CD4-positive, alpha-beta T cell treated with Interleukin-17A for 1 hour (primary cell): ENCODE results near the gene OAT.
"Not testable (repeated sequence)": the region's sequence is repeated elsewhere in the genome, so short reads cannot be mapped to it uniquely, and the experiment has no call there.

ENCODE experiments used
- DNase-seq: peaks from one replicate; pipeline ENCODE4 v3.0.0-alpha.2; 2020

Gene OAT

GRCh38 chr10:124446830-124447750 is 28.4 kb upstream of the OAT start:
- DNase-seq = no peak

DNA sequence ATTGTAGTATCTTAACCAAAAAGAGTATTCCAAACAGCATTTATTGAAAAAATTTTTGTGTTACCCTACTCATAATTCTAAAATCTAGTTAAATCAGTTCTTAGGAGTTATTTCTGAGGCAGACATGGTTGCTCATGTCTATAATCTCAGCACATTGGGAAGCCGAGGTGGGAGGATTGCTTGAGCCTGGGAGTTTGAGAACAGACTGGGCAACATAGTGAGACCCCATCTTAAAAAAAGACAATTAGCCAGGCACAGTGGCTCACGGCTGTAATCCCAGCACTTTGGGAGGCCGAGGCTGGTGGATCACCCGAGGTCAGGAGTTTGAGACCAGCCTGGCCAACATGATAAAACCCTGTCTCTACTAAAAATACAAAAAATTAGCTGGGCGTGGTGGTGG is 23.0 kb upstream of the OAT start:
- DNase-seq = not testable (repeated sequence)

DNA sequence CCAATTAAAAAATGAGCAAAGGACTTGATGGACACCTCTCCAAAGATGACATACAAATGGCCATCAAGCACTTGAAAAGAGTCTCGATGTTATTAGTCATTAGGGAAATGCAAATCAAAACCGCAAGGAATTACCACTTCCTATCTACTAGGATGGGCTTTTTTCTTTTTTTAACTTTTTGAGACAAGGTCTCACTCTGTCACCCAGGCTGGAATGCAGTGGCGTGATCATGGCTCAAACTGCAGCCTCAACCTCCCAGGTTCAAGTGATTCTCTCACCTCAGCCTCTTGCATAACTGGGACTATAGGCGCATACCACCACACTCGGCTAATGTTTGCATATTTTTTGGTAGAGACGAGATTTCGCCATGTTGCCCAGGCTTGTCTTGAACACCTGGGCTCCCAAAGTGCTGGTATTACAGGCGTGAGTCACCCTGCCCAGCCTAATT is 17.5 kb upstream of the OAT start:
- DNase-seq = no peak

GRCh38 chr10:124435683-124436082 is 17.0 kb upstream of the OAT start:
- not testable (repeated sequence) for DNase-seq

GRCh38 chr10:124433461-124433860 is 14.7 kb upstream of the OAT start:
- no peak for DNase-seq

- no peak for DNase-seq
Observed at GRCh38 chr10:124430077-124430476, 11.4 kb upstream of the OAT start.

GRCh38 chr10:124429576-124429975 is 10.9 kb upstream of the OAT start:
- no peak for DNase-seq

DNA sequence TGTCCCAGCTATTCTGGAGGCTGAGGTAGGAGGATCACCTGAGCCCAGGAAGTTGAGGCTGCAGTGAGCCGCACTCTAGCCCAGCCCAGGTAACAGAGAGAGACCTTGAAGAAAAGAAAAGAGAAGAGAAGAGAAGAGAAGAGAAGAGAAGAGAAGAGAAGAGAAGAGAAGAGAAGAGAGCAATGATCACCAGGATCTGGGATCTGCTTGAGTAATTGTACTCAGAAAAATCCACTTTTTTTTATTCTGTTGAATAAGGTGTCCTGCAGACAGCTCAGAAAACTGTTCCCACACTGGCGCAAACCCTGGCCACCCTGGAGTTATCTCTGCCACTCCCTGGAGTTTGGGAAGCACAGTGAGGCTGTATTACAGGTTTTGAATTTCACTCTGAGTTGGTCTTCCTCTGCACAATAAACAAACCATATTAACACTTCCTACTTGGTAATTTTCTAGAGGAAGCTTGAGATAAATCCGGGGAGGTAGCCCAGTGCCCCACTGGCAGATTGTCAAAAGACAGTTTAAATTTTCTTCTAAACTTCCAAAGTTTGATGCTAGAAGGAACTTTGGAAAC is 9.6 kb upstream of the OAT start:
- DNase-seq = no peak

GRCh38 chr10:124425227-124425962 is 6.7 kb upstream of the OAT start:
- no peak for DNase-seq

GRCh38 chr10:124423813-124424212 is 5.1 kb upstream of the OAT start:
- no peak for DNase-seq

GRCh38 chr10:124422742-124423141 is 4.0 kb upstream of the OAT start:
- no peak for DNase-seq

DNA sequence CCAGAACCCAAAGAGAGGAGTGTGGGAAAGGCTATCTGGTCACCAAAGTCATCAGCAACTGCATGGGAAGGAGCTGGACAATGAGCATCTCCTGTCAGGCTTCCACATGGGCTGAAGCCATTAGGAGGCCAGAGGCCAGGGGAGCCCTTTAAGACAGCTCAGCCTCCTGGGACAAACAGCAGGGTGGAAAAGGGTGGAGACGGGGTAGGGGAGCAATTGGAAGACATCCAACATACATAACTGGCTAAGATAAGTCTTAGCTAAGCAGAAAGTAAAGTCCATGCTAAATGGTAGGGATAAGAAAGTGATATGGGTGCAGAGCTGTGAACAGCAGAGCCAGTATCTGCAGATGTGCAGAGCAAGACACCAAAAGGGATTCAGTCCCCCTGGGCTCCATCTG is 1.5 kb upstream of the OAT start:
- DNase-seq = no peak

DNA sequence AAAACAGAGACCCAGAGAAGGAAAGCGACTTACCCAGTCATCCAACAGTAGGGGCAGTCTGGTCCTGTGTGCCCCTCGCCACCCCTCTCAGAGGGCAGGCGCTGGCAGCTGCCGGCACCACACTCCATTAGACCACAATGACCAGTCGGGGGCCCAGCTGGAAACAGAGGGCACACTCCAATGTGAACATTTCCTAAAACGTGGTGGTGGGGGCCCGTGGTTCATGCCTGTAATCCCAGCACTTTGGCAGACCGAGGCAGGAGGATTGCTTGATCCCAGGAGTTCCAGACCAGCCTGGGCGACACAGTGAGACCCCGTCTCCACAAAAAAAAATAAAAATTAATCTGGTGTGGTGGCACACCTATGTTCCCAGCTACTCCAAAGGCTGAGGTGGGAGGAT is 912 bp upstream of the OAT start:
- DNase-seq = no peak

DNA sequence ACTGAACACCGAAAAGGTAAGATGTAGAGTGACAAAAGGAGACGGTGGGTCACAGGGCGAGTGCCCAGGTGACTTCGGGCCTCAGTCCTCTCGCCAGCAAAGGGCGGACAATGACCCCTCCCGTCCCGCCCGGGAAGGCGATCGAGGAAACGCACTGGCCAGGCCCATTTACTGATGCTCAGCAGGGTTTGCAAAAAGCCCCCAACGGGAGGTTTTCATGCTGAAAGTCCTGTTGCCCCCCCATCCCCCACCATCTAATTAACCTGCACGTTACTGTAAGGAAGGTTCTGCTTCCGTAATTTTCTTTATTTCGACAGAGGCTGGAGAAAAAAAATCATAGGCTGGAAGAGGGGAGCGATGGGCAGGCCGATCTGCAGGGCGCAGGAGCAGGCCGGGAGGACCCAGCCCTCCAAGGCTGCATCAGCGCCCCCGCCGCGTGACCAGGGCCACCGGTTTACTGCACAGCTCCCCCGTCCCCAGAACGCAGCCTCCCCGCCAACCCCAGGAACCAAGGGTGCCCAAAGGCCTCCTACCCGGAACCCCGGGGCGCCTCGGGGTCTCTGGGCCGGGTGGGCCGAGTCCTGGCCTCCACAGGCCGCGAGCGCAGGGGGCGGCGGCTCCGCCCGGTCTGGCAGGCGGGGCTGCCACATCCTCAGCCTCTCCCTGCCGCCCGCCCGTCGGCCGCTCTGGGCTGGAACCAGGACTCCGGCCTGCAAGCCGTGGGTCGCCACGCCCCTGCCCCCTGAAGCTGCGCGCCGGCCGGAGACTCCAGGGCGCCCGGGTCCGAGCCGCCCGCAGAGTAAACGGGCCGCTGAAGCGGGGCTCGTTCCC is 613 bp downstream of the OAT start:
- peak; percentile 41 for DNase-seq

GRCh38 chr10:124416733-124417132 is 2.0 kb downstream of the OAT start:
- no peak for DNase-seq

GRCh38 chr10:124415210-124415609 is 3.5 kb downstream of the OAT start:
- no peak for DNase-seq

DNA sequence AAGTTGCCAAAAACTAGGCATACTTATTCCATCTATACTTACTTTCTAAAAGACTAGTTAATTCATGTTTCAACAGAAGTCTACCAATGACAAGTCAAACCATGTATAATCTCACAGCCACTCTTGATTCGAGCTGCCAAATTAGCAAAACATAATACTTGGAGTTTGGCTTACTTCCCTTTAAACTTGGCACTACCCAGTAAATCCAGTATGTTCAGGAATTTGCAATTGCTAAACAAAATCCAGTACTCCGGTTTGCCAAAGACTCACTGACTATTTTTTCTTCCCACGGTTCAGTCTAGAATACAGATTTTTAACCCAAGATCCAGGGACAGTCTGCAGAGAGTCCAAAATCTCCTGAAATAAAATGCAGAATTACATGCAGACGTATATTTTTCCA is 4.6 kb downstream of the OAT start:
- no peak for DNase-seq

- DNase-seq = no peak
Observed at GRCh38 chr10:124409696-124410095, 9.0 kb downstream of the OAT start.

DNA sequence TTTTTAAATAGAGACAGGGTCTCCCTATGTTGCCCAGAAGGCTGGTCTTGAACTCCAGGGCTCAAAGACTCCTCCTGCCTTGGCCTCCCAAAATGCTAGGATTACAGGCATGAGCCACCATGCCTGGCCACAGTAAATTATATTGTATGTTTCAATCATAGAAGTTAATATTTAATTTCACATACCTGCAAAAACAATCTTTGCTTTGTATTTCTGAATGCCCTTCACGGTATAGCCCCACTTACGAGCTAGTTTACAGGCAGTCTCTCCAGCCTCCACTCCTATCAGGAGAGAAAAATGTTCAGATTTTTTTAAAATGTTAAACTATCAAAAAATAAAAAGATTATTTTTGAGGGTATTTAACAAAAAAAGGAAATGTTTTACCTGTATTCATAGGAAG is 10.4 kb downstream of the OAT start:
- no peak for DNase-seq

DNA sequence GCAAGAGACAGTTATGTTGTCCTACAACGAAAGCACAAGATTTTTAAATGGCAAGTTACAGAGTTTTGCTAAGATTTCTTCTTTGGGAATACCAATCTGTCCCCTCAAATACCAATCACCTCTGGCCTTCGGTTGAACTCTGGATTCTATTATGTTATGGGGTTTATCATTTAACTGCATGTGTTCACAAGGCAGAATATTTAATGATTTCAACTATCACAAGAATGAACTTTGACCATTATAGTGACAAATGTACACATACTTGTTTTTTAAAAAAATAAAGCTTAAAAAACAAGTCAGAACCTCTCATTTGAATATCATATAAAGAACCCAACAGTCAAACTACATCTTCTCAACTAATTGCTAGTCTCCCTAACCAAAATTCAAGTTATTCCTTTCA is 11.3 kb downstream of the OAT start:
- DNase-seq = no peak

DNA sequence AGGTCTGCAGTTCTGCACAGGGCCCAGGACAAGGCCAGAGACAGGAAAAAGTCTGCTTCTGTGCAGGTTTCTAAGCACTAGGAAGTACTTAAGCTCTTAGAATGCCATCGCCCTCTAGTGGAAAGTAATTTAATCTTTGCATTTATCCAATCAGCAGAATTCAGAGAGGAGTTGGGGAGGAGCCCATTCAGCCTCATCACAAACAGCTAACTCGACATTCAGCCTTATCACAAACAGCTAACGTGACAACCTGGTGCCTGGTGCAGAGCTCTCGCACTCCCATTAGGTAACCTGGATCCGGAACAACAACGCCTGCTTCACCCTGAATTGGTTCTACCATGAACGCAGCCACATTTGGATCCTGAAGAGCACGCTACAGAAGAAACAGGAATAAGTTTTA is 15.2 kb downstream of the OAT start:
- peak; percentile 79 for DNase-seq

- DNase-seq = no peak
Observed at GRCh38 chr10:124402273-124402672, 16.4 kb downstream of the OAT start.

GRCh38 chr10:124401633-124402032 is 17.1 kb downstream of the OAT start:
- DNase-seq = no peak
